Esophagus muscularis mucosa (tissue), 3 donors: Measurements from ENCODE around the gene SPTBN1.

Experiments used
- CTCF ChIP-seq, 3 experiments: fragments of 200-600 bp in 2 of 3; fragments of 450-650 bp in 1 of 3; sonication (generic) in 2 of 3; IDR thresholded peaks; one replicate each; pipeline ENCODE4 v1.5.1; 2017 to 2019; ENCODE audit warnings: antibody characterized with exemption in 3 of 3, mild to moderate bottlenecking in 2 of 3, moderate library complexity in 1 of 3
- POLR2A ChIP-seq: fragments of 450-650 bp; IDR thresholded peaks from one replicate; pipeline ENCODE4 v1.6.1; 2017; ENCODE audit warnings: antibody characterized with exemption, moderate library complexity, mild to moderate bottlenecking, low read depth
- POLR2AphosphoS5 ChIP-seq, 2 donors: sonication (generic); formaldehyde crosslinking; IDR thresholded peaks; one replicate each; pipeline ENCODE4 v1.6.1; 2017; ENCODE audit warnings: antibody characterized with exemption in 2 of 2

- TF ChIP-seq CTCF (IDR thresholded peaks at IDR 0.05) (no peak), POLR2A (no peak), POLR2AphosphoS5 (IDR thresholded peaks at IDR 0.05) (peak in 1 of 2 donors; percentile 57)
Measured at GRCh38 chr2:54479424-54479823, 23.3 kb downstream of the SPTBN1 start.
